Measurements from ENCODE around the gene RAB11FIP5.

RAB11FIP5 gene

GRCh38 chr2:73091164-73091563 lies 21.6 kb downstream of the RAB11FIP5 start:
- H3K4me3 ChIP-seq (ENCODE audit: low read depth, low read length), result no peak overlapping the region
- no peaks in the 10 kb centered on the region for H3K4me1 ChIP-seq (ENCODE audit: control insufficient read depth, insufficient read depth, low read length)
- no peak overlapping the region for H3K9ac ChIP-seq (ENCODE audit: low read depth, low read length)
- no peaks in the 10 kb centered on the region for H3K9me3 ChIP-seq (ENCODE audit: control insufficient read depth, insufficient read depth, low read length)
- peaks cover 6% of the 10 kb centered on the region for H3K36me3 ChIP-seq (ENCODE audit: control insufficient read depth, insufficient read depth, low read length)
- H3K27me3 ChIP-seq (ENCODE audit: control insufficient read depth, insufficient read depth, low read length), result no peaks in the 10 kb centered on the region

- Histone ChIP-seq H3K27me3 (ENCODE audit: control insufficient read depth, insufficient read depth, low read length) (no peaks in the 10 kb centered on the region), H3K4me1 (ENCODE audit: control insufficient read depth, insufficient read depth, low read length) (peaks cover 2% of the 10 kb centered on the region), H3K9me3 (ENCODE audit: control insufficient read depth, insufficient read depth, low read length) (no peaks in the 10 kb centered on the region), H3K9ac (ENCODE audit: low read depth, low read length) (no peak overlapping the region), H3K4me3 (ENCODE audit: low read depth, low read length) (no peak overlapping the region), H3K36me3 (ENCODE audit: control insufficient read depth, insufficient read depth, low read length) (peaks cover 6% of the 10 kb centered on the region)
Observed at GRCh38 chr2:73089270-73090030, 23.3 kb downstream of the RAB11FIP5 start.

- no peak overlapping the region for H3K9ac ChIP-seq (ENCODE audit: low read depth, low read length)
- peaks cover 6% of the 10 kb centered on the region for H3K36me3 ChIP-seq (ENCODE audit: control insufficient read depth, insufficient read depth, low read length)
- H3K4me3 ChIP-seq (ENCODE audit: low read depth, low read length), result no peak overlapping the region
Observed at GRCh38 chr2:73088703-73089102, 24.0 kb downstream of the RAB11FIP5 start.

GRCh38 chr2:73088211-73088610 lies 24.5 kb downstream of the RAB11FIP5 start:
- peaks cover 2% of the 10 kb centered on the region for H3K4me1 ChIP-seq (ENCODE audit: control insufficient read depth, insufficient read depth, low read length)
- no peak overlapping the region for H3K4me3 ChIP-seq (ENCODE audit: low read depth, low read length)
- H3K9ac ChIP-seq (ENCODE audit: low read depth, low read length), result no peak overlapping the region
- peaks cover 6% of the 10 kb centered on the region for H3K36me3 ChIP-seq (ENCODE audit: control insufficient read depth, insufficient read depth, low read length)
- H3K9me3 ChIP-seq (ENCODE audit: control insufficient read depth, insufficient read depth, low read length), result no peaks in the 10 kb centered on the region
- no peaks in the 10 kb centered on the region for H3K27me3 ChIP-seq (ENCODE audit: control insufficient read depth, insufficient read depth, low read length)

More at GRCh38 chr2:73088703-73089102, 24.0 kb downstream of the RAB11FIP5 start:
- Histone ChIP-seq H3K27me3 (ENCODE audit: control insufficient read depth, insufficient read depth, low read length) (no peaks in the 10 kb centered on the region), H3K9me3 (ENCODE audit: control insufficient read depth, insufficient read depth, low read length) (no peaks in the 10 kb centered on the region), H3K4me1 (ENCODE audit: control insufficient read depth, insufficient read depth, low read length) (peaks cover 2% of the 10 kb centered on the region)

- Histone ChIP-seq H3K27me3 (ENCODE audit: control insufficient read depth, insufficient read depth, low read length) (no peaks in the 10 kb centered on the region), H3K4me3 (ENCODE audit: low read depth, low read length) (no peak overlapping the region), H3K36me3 (ENCODE audit: control insufficient read depth, insufficient read depth, low read length) (peaks cover 6% of the 10 kb centered on the region), H3K9me3 (ENCODE audit: control insufficient read depth, insufficient read depth, low read length) (no peaks in the 10 kb centered on the region), H3K9ac (ENCODE audit: low read depth, low read length) (no peak overlapping the region), H3K4me1 (ENCODE audit: control insufficient read depth, insufficient read depth, low read length) (peaks cover 2% of the 10 kb centered on the region)
Observed at GRCh38 chr2:73087311-73087710, 25.4 kb downstream of the RAB11FIP5 start.

GRCh38 chr2:73085691-73086090 lies 27.1 kb downstream of the RAB11FIP5 start:
- Histone ChIP-seq H3K27me3 (ENCODE audit: control insufficient read depth, insufficient read depth, low read length) (no peaks in the 10 kb centered on the region), H3K4me1 (ENCODE audit: control insufficient read depth, insufficient read depth, low read length) (peaks cover 5% of the 10 kb centered on the region), H3K36me3 (ENCODE audit: control insufficient read depth, insufficient read depth, low read length) (peaks cover 6% of the 10 kb centered on the region), H3K4me3 (ENCODE audit: low read depth, low read length) (no peak overlapping the region), H3K9ac (ENCODE audit: low read depth, low read length) (no peak overlapping the region), H3K9me3 (ENCODE audit: control insufficient read depth, insufficient read depth, low read length) (no peaks in the 10 kb centered on the region)

GRCh38 chr2:73084971-73085370 lies 27.8 kb downstream of the RAB11FIP5 start:
- H3K36me3 ChIP-seq (ENCODE audit: control insufficient read depth, insufficient read depth, low read length), result peaks cover 6% of the 10 kb centered on the region
- peaks cover 5% of the 10 kb centered on the region for H3K4me1 ChIP-seq (ENCODE audit: control insufficient read depth, insufficient read depth, low read length)
- no peak overlapping the region for H3K9ac ChIP-seq (ENCODE audit: low read depth, low read length)

GRCh38 chr2:73083886-73084800 lies 28.6 kb downstream of the RAB11FIP5 start:
- no peak overlapping the region for H3K4me3 ChIP-seq (ENCODE audit: low read depth, low read length)
- H3K36me3 ChIP-seq (ENCODE audit: control insufficient read depth, insufficient read depth, low read length), result peaks cover 6% of the 10 kb centered on the region
- H3K4me1 ChIP-seq (ENCODE audit: control insufficient read depth, insufficient read depth, low read length), result peaks cover 5% of the 10 kb centered on the region
- no peaks in the 10 kb centered on the region for H3K27me3 ChIP-seq (ENCODE audit: control insufficient read depth, insufficient read depth, low read length)
- no peak overlapping the region for H3K9ac ChIP-seq (ENCODE audit: low read depth, low read length)
- H3K9me3 ChIP-seq (ENCODE audit: control insufficient read depth, insufficient read depth, low read length), result no peaks in the 10 kb centered on the region

More at GRCh38 chr2:73084971-73085370, 27.8 kb downstream of the RAB11FIP5 start:
- H3K9me3 ChIP-seq (ENCODE audit: control insufficient read depth, insufficient read depth, low read length), result no peaks in the 10 kb centered on the region
- H3K4me3 ChIP-seq (ENCODE audit: low read depth, low read length), result no peak overlapping the region
- H3K27me3 ChIP-seq (ENCODE audit: control insufficient read depth, insufficient read depth, low read length), result no peaks in the 10 kb centered on the region

GRCh38 chr2:73082523-73083410 lies 30.0 kb downstream of the RAB11FIP5 start:
- Histone ChIP-seq H3K9ac (ENCODE audit: low read depth, low read length) (no peak overlapping the region), H3K4me1 (ENCODE audit: control insufficient read depth, insufficient read depth, low read length) (peaks cover 5% of the 10 kb centered on the region), H3K36me3 (ENCODE audit: control insufficient read depth, insufficient read depth, low read length) (peaks cover 2% of the 10 kb centered on the region), H3K9me3 (ENCODE audit: control insufficient read depth, insufficient read depth, low read length) (no peaks in the 10 kb centered on the region), H3K4me3 (ENCODE audit: low read depth, low read length) (no peak overlapping the region), H3K27me3 (ENCODE audit: control insufficient read depth, insufficient read depth, low read length) (no peaks in the 10 kb centered on the region)

GRCh38 chr2:73081181-73081671 lies 31.5 kb downstream of the RAB11FIP5 start:
- H3K9ac ChIP-seq (ENCODE audit: low read depth, low read length), result no peak overlapping the region
- peaks cover 5% of the 10 kb centered on the region for H3K4me1 ChIP-seq (ENCODE audit: control insufficient read depth, insufficient read depth, low read length)
- H3K9me3 ChIP-seq (ENCODE audit: control insufficient read depth, insufficient read depth, low read length), result no peaks in the 10 kb centered on the region
- H3K27me3 ChIP-seq (ENCODE audit: control insufficient read depth, insufficient read depth, low read length), result no peaks in the 10 kb centered on the region
- no peaks in the 10 kb centered on the region for H3K36me3 ChIP-seq (ENCODE audit: control insufficient read depth, insufficient read depth, low read length)
- no peak overlapping the region for H3K4me3 ChIP-seq (ENCODE audit: low read depth, low read length)
